B cell (primary cell): Measurements from ENCODE around the gene CASK. TPM values are rescaled to one million over a fixed set of nuclear protein-coding genes. Genes with fewer than 3 reads are reported as not detected.

Experiments
- ATAC-seq: fragments of 200-7000 bp; cut with Tn5 transposase; one replicate; pipeline ENCODE4 v1.10.0; 2021; ENCODE audit warnings: low read depth, mild to moderate bottlenecking, moderate number of reproducible peaks, moderate library complexity
- CTCF ChIA-PET: fragments of 350-600 bp; sonication (Branson Sonifier 250); formaldehyde crosslinking; loops from one replicate; lab custom pipeline; 2021; ENCODE audit warnings: antibody characterized with exemption, inconsistent platforms; lab: Charles Lee
- POLR2A ChIA-PET: fragments of 350-600 bp; sonication (Branson Sonifier 250); formaldehyde crosslinking; loops from one replicate; lab custom pipeline; 2021; ENCODE audit warnings: antibody characterized with exemption; lab: Charles Lee
- DNase-seq: peaks from one replicate; pipeline ENCODE4 v3.0.0; 2013
- H2AFZ ChIP-seq: 2 replicates; pipeline ENCODE4 v1.6.1; 2012; ENCODE audit warnings: mild to moderate bottlenecking, low read depth, low read length; ENCODE audit not compliant: insufficient read depth, poor library complexity, severe bottlenecking
- H3K27ac ChIP-seq, 2 donors: 1 replicate in 1 of 2; 2 replicates in 1 of 2; pipeline ENCODE4 v1.5.1; 2012 to 2013; ENCODE audit warnings: low read length in 2 of 2, mild to moderate bottlenecking in 2 of 2, moderate library complexity in 1 of 2
- H3K27me3 ChIP-seq, 4 experiments: fragments of 200-600 bp in 1 of 4; sonication (generic) in 1 of 4; replicated peaks in 1 of 4; 1 replicate in 2 of 4; 2 replicates in 2 of 4; pipeline versions ENCODE4 v1.6.1 to v1.7.0; 2013 to 2016; ENCODE audit warnings: low read length in 3 of 4, mild to moderate bottlenecking in 2 of 4, mixed read lengths in 1 of 4, moderate library complexity in 1 of 4; ENCODE audit not compliant: insufficient read depth in 4 of 4, control insufficient read depth in 3 of 4; ENCODE audit errors: control extremely low read depth in 1 of 4
- H3K36me3 ChIP-seq, 2 experiments: replicated peaks in 1 of 2; 1 replicate in 1 of 2; 2 replicates in 1 of 2; pipeline versions ENCODE4 v1.6.1 to v1.7.1; 2013; ENCODE audit warnings: low read length in 1 of 2; ENCODE audit not compliant: insufficient read depth in 2 of 2, control insufficient read depth in 1 of 2; ENCODE audit errors: control extremely low read depth in 1 of 2, extremely low read depth in 1 of 2
- H3K4me1 ChIP-seq, 2 donors: fragments of 200-600 bp in 1 of 2; sonication (generic) in 1 of 2; 1 replicate in 1 of 2; 2 replicates in 1 of 2; pipeline versions ENCODE4 v1.5.1 to v1.6.1; 2013 to 2017; ENCODE audit warnings: low read length in 2 of 2; ENCODE audit not compliant: control insufficient read depth in 2 of 2, insufficient read depth in 2 of 2
- H3K4me2 ChIP-seq: replicated peaks from 2 replicates; pipeline ENCODE3; 2012; ENCODE audit warnings: mild to moderate bottlenecking, low read depth, low read length; ENCODE audit not compliant: poor library complexity, severe bottlenecking
- H3K4me3 ChIP-seq, 5 experiments: fragments of 200-600 bp in 1 of 5; sonication (generic) in 1 of 5; 1 replicate in 3 of 5; 2 replicates in 2 of 5; pipeline versions ENCODE4 v1.5.1 to v1.7.0; 2011 to 2016; ENCODE audit warnings: low read length in 4 of 5, mild to moderate bottlenecking in 4 of 5, low read depth in 2 of 5, control low read depth in 1 of 5, moderate library complexity in 1 of 5; ENCODE audit not compliant: insufficient read depth in 1 of 5; ENCODE audit errors: control extremely low read depth in 1 of 5, extremely low read depth in 1 of 5
- H3K79me2 ChIP-seq: fragments of 200-600 bp; sonication (generic); one replicate; pipeline ENCODE4 v1.6.0; 2016; ENCODE audit warnings: low read length; ENCODE audit not compliant: control insufficient read depth, insufficient read depth
- H3K9ac ChIP-seq: fragments of 200-600 bp; sonication (generic); 2 replicates; pipeline ENCODE4 v1.6.1; 2017; ENCODE audit warnings: mild to moderate bottlenecking, low read length, moderate library complexity
- H3K9me3 ChIP-seq, 3 donors: one replicate each; pipeline versions ENCODE4 v1.6.1 to v1.7.1; 2013; ENCODE audit warnings: low read length in 2 of 3; ENCODE audit not compliant: control insufficient read depth in 2 of 3, insufficient read depth in 1 of 3; ENCODE audit errors: control extremely low read depth in 1 of 3
- H4K20me1 ChIP-seq: 2 replicates; pipeline ENCODE4 v1.6.0; 2012; ENCODE audit warnings: mild to moderate bottlenecking, low read length; ENCODE audit not compliant: insufficient read depth, control insufficient read depth, poor library complexity, severe bottlenecking
- H3K27ac Mint-ChIP-seq: one replicate; pipeline ENCODE4 v1.8.0; 2021; ENCODE audit warnings: mixed read lengths
- H3K27me3 Mint-ChIP-seq: one replicate; pipeline ENCODE4 v1.8.0; 2021; ENCODE audit warnings: mixed read lengths
- H3K4me1 Mint-ChIP-seq: one replicate; pipeline ENCODE4 v1.8.0; 2021; ENCODE audit warnings: mixed read lengths
- H3K4me3 Mint-ChIP-seq: one replicate; pipeline ENCODE4 v1.8.0; 2021; ENCODE audit warnings: mixed read lengths
- H3K9me3 Mint-ChIP-seq: one replicate; pipeline ENCODE4 v1.8.0; 2022; ENCODE audit warnings: mixed read lengths; ENCODE audit not compliant: insufficient read depth
- EZH2 ChIP-seq: IDR thresholded peaks from 2 replicates; pipeline ENCODE4 v1.6.1; 2012; ENCODE audit warnings: borderline replicate concordance, low read depth, mild to moderate bottlenecking, moderate library complexity, low read length; ENCODE audit not compliant: insufficient read depth, poor library complexity, severe bottlenecking
- WGBS: methylation state at CpG from one replicate; pipeline ENCODE4 v1.1.5; 2013; ENCODE audit warnings: missing lambda C conversion rate; ENCODE audit not compliant: insufficient coverage; 5-methylcytosine and 5-hydroxymethylcytosine counted together
- intact Hi-C: fragments of 100-400 bp; cut with micrococcal nuclease; formaldehyde crosslinking; loops from one replicate; pipeline ENCODE4 v1.10.0; 2022
- polyA plus RNA-seq: library from polyadenylated mRNA; depleted of rRNA; stranded (reverse); fragments of >200 nt; gene quantifications from 2 replicates; pipeline ENCODE4 v1.2.3, GENCODE V29; 2012
- total RNA-seq, 2 donors: library from RNA; stranded (reverse); fragments of 120-200 nt in 1 of 2; gene quantifications; 1 replicate in 1 of 2; 2 replicates in 1 of 2; pipeline versions ENCODE4 v1.2.3 to v1.2.4, GENCODE V29; 2013 to 2022
- TF ChIP-seq, protein P1 (sequence below): fragments of 200-600 bp; IDR thresholded peaks from one replicate; pipeline ENCODE4 v1.8.0; 2022; ENCODE audit warnings: antibody characterized with exemption, mild to moderate bottlenecking

CASK gene
- total and polyA plus RNA-seq, 2 donors (not counting 1 experiment from before 2014, with no cell fraction given) = 14.2 to 50.4 TPM

DNA sequence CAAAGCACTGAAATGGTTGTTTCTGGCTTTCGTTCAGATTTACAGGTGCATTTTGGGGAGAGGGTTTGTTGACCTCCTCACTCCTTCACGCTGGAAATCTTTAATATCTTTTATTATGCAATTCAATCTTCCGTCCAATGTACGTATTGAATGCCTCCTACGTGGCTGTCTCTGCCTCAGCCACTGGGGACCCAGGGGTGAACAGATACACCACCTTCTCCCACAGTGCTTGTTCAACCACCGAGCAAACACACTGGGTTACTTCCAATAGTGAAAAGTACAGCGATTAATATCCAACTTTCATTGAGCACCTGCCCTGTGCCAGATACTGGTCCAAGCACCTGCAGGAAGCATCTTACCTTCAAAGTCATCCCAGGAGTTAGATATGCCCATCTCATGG, 424.2 kb downstream of the CASK start:
- CTCF ChIA-PET = no interaction called here
- no peaks in the 10 kb centered on the region for H3K36me3 ChIP-seq
- H3K27me3 Mint-ChIP-seq = no peaks in the 10 kb centered on the region
- H3K9ac ChIP-seq = no peak overlapping the region
- H3K9me3 Mint-ChIP-seq = no peaks in the 10 kb centered on the region
- H3K27ac ChIP-seq = no peak overlapping the region
- 93% methylated on average over 6 of the region's 7 CpGs for WGBS
- H3K79me2 ChIP-seq = no peaks in the 10 kb centered on the region
- H3K9me3 ChIP-seq = no peaks in the 10 kb centered on the region
- no peaks in the 10 kb centered on the region for H3K4me1 Mint-ChIP-seq
- no peaks in the 10 kb centered on the region for H3K4me1 ChIP-seq
- POLR2A ChIA-PET = no interaction called here
- intact Hi-C loops = no loop called here
- H3K27me3 ChIP-seq = no peaks in the 10 kb centered on the region
- H3K27ac Mint-ChIP-seq = no peak overlapping the region
- H4K20me1 ChIP-seq = no peaks in the 10 kb centered on the region
- H3K4me3 ChIP-seq = no peak overlapping the region
- DNase-seq = no peak
- ATAC-seq = no peak
- no peak overlapping the region for H2AFZ ChIP-seq
- no peak for TF ChIP-seq EZH2
- TF ChIP-seq, protein P1, sequence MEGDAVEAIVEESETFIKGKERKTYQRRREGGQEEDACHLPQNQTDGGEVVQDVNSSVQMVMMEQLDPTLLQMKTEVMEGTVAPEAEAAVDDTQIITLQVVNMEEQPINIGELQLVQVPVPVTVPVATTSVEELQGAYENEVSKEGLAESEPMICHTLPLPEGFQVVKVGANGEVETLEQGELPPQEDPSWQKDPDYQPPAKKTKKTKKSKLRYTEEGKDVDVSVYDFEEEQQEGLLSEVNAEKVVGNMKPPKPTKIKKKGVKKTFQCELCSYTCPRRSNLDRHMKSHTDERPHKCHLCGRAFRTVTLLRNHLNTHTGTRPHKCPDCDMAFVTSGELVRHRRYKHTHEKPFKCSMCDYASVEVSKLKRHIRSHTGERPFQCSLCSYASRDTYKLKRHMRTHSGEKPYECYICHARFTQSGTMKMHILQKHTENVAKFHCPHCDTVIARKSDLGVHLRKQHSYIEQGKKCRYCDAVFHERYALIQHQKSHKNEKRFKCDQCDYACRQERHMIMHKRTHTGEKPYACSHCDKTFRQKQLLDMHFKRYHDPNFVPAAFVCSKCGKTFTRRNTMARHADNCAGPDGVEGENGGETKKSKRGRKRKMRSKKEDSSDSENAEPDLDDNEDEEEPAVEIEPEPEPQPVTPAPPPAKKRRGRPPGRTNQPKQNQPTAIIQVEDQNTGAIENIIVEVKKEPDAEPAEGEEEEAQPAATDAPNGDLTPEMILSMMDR = no peak
- H3K4me2 ChIP-seq = no peak overlapping the region
- H3K4me3 Mint-ChIP-seq = no peak overlapping the region

DNA sequence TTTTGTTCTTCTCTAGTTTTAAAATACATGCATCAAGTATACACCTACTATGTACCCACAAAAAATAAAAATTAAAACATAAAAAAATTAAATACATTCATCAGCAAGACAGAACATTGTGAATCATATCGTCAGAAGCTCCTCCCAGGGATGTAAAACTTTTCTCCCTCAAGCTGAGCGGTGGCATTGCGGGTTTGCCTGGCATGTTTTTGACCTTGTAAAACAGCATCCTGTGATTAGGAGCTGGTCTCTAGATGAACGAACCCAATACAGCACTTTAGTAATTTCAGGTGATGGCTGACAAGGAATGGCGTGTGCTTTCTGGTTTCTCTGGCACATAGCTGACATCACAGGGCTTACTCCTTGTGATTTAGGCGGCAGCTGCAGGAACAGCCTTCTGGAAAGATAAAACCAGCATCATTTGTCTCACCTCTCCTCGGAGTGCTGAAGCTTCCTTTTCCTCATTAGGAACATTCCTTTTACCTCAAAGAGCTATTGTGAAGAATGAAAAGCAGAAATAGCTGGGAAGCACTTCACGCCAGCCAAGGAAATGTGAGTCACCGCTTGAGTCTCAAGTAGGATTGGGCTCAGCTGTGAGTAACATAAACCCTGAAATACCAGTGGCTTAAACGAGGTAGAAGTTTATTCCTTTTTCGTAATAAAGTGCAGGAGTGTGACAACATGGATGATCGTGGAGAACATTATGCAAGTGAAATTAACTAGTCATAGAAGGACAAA, 431.9 kb downstream of the CASK start:
- no peaks in the 10 kb centered on the region for H4K20me1 ChIP-seq
- H3K9ac ChIP-seq = no peak overlapping the region
- no peaks in the 10 kb centered on the region for H3K79me2 ChIP-seq
- intact Hi-C loops = no loop called here
- H3K36me3 ChIP-seq = no peaks in the 10 kb centered on the region
- H3K9me3 Mint-ChIP-seq = peaks cover 2% of the 10 kb centered on the region
- DNase-seq = no peak
- peaks cover 6% of the 10 kb centered on the region for H3K4me1 Mint-ChIP-seq
- no peak for ATAC-seq
- H3K4me3 Mint-ChIP-seq = no peak overlapping the region
- ChIA-PET CTCF (no interaction called here), POLR2A (no interaction called here)
- H2AFZ ChIP-seq = no peak overlapping the region
- H3K27ac Mint-ChIP-seq = no peak overlapping the region
- no peaks in the 10 kb centered on the region for H3K27me3 ChIP-seq
- WGBS = 88% methylated on average over 5 of the region's 12 CpGs
- H3K9me3 ChIP-seq = no peaks in the 10 kb centered on the region
- H3K4me1 ChIP-seq = no peaks in the 10 kb centered on the region
- TF ChIP-seq, protein P1 = no peak
- no peak for TF ChIP-seq EZH2
- H3K27ac ChIP-seq = no peak overlapping the region
- no peak overlapping the region for H3K4me2 ChIP-seq
- H3K4me3 ChIP-seq = no peak overlapping the region
- no peaks in the 10 kb centered on the region for H3K27me3 Mint-ChIP-seq
